Dedifferentiated amniotic fluid mesenchymal stem cell (primary cell): Measurements from ENCODE around the gene CD177.
"Not testable (repeated sequence)": the region's sequence is repeated elsewhere in the genome, so short reads cannot be mapped to it uniquely, and the experiment has no call there.

ENCODE experiments used
- DNase-seq: peaks from one replicate; pipeline ENCODE4 v3.0.0-alpha.2; 2016; ENCODE audit errors: extremely low spot score

Gene CD177

DNA sequence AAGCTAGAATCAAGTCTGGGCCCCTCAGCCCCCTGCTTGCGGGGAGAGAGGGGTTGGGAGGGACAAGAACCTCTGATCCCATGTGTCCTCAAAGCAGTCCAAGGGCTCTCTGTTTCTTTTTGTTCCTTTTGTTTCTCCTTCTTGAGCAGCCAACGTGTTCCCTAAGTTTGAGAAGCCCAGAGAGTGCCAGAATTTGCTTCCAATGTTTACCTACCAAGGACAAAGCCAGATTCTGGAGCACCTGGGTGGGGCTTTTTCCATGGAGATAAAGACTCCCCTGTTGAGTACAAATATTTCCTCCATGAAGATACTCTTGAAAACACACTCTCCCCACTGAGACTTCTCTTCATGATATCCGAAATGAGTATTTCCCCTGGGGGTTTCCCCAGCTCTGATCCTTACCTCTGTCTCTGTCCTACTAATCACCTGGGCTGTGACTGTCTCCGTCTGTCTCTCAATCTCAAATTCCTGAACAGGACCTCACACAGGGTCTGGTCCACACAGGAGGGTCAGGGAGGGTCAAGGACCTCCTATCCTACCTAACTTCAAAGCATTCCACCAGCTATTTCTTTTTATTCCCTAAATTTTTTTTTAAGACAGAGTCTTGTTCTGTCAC is 27.4 kb downstream of the CD177 start:
- DNase-seq: no peak

DNA sequence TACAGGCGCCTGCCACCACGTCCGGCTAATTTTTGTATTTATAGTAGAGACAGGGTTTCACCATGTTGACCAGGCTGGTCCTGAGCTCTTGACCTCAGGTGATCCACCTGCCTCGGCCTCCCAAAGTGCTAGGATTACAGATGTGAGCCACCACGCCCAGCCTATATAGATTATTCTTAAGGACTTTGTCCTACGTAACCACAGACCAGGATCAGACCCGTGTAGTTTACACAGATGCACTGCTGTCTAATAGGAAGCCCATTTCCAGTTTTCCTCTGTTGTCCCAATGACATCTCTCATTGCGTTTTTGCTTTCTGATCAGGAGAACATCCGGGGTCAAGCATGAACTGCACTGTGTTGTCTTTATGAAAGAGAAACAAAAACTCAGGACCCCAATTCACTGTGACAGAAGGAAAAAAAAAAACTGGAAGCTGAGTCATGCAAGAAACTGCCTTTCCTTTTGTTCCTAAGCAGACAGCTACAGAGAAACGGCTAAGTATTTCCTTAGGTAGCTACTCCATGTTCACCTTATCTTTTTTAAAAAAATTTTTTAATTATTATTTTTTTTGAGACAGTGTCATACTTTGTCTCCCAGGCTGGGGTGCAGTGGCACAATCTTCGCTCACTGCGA is 29.2 kb downstream of the CD177 start:
- not testable (repeated sequence) for DNase-seq

DNA sequence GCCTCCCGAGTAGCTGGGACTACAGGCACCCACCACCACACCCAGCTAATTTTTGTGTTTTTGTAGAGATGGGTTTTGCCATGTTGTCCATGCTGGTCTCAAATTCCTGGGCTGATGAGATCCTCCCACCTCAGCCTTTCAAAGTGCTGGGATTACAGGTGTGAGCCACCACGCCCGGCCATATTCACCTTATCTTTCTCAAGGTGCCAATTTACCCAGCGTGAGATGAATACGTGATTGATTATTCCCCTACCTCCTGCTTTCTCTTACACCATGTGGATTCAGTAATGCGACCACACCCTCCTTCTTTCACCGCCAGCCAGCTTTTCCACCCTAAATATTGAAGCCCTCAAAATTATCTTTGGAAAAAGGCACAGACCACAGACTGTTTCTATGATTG is 29.8 kb downstream of the CD177 start:
- not testable (repeated sequence) for DNase-seq

DNA sequence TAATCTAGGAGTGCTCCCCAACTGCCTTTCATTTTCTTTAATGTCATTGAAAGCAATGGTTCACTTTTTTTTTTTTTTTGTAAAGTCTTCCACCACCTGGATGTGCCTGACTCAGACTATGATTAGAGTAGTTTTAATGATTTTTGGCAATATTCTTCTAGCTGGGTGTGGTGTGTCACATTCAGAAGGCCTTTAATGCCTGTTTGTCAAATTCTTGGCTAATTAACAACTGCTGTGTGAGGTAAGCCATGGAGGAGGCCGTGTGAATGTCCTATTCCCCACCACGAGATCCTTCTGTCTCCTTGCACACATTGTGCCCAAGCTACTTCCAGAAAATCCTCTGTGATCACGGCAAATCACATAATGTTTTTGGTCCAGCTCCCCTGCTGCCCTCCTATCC is 30.3 kb downstream of the CD177 start:
- DNase-seq: not testable (repeated sequence)

DNA sequence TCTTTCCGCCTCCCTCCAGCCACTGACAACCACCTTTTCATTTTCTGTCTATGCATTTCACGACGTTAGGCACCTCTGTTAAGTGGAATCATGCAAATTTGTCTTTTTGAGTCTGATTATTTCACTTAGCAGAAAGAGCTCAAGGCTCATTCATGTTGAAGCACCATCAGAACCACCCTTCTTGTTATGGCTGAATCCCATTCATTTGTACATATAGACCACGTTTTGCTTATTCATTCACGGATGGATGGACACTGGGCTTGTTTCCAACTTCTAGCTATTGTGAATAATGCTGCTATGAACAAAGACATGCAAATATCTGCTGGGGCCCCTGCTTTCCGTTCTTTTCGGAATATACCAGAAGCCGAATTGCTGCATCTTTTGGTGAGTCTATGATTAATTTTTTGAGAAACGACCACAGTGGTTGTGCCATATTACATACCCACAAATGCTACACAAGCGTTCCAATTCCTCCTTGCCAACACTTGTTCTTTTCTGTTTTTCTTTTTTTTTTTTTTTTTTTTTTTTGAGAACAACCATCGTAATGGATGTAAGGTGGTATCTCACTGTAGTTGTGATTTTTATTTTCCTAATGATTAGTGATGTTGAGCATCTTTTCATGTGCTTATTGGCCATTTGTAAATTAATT is 37.5 kb downstream of the CD177 start:
- not testable (repeated sequence) for DNase-seq

DNA sequence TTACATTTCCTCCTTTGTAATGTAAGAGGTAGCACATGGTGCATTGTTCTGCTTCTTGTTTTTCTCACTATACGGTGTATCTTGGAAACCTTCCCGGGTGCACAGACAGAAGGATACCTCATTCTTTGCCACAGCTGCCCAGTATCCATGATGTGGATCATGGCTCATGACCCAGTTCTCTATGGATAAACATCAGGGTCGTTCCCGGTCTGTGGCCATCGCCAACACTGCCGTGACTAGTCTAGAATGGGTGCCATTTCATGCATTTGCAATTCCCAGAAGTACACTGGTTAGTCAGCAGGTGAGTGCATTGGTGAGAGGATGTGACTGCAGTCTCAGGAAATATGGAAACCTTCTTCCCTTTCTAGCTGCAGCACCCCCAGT is 38.1 kb downstream of the CD177 start:
- DNase-seq: not testable (repeated sequence)

DNA sequence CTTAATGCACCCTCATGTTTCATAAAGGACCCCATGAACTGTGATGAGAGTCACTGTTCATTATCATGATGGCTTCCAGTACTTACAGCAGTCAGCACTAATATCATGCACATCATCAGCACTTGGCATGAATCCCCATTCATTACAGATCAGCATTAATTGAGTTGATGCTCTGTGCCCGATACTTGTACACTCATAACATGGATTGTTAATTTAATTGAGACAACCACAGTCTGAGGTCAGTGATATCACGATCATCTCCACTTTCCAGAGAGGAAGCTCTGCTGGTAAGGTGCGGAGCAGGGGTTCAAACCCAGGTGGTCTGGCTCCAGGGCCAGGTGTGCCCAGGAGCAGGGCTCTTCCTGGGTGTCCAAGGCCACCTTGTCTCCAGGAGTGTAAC is 40.0 kb downstream of the CD177 start:
- DNase-seq: not testable (repeated sequence)

DNA sequence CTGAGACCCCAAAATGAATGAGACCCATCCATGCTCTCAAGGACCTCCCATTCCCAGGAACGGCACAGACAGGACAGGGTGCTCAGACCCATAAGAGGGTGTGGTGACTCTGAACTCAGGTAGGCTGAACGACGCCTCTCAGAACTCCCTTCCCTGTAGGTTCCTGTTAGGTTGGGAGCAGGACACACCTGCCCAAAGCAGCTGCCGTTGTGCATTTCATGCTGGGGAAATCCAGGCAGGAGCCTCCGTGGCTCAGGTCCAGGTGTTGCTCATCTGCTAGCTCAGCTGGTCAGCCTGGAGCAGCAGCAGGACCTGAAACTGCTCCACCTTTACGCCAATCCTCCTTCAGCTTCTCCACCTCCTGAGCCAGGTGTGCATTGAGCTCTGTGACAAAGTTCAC is 42.1 kb downstream of the CD177 start:
- no peak for DNase-seq

DNA sequence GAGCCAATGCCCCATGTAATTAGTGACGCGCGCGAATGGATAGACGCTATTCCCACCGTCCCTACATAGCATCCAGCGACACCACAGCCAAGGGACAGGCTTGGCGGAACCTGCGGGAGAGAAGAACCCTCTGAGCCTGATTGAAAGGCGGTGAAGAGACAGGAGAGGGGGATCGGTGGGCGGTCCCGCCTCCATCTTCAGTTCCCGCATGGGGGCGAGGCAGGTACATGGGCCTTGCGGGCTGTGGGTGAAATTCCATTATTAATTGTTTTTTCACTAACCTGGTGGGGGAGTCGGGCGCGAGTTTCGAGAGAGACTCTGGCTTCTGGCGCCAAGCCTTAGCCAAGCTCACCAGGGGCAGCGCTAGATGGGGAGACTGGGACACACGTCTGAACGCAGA is 52.8 kb downstream of the CD177 start:
- DNase-seq: no peak

DNA sequence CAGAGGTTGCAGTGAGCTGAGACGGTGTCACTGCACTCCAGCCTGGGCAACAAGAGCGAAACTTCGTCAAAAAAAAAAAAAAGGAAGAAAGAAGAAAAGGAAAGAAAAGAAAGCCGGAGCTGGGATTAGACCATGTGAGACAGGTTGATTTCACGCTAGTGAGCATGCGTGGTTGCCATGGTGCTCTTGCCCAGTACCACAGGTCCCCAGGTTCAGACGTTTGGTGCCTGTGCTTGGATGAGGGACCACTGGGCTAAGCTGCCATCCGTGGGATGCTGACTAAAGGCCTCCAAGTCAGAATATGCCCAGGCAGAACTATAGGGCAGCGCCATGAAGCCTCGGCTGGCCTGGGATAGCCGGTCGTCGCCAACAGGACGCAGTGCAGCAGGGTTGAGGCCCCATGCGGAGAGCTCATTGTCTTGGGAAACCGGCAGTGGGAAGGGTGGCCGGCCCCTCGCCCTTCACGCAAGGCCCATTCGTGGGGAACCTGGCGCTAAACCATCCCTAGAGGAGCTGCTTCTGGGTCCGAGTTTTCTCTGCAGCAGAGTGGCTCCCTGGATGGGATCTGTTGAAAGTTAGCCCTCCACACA is 54.0 kb downstream of the CD177 start:
- DNase-seq: no peak

DNA sequence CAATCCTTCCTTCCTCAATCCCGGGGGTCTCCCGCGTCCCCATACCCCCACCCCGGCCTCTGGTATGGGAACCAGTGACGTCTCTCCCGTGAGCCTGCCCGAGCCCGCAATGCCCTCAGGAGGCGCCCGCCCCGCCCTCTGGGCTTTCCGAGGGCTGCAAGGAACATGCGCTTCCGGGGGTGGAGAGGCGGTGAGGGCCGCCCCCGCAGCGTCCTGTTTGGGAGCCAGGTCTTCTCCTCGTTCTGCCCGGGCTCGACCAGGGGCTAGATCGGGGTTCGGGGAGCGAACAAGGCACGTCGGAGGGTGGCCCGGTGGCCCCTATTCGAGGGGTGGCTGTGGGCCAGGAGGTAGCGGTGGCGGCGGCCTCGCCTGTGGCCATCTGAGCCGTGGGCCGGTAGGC is 54.6 kb downstream of the CD177 start:
- no peak for DNase-seq

DNA sequence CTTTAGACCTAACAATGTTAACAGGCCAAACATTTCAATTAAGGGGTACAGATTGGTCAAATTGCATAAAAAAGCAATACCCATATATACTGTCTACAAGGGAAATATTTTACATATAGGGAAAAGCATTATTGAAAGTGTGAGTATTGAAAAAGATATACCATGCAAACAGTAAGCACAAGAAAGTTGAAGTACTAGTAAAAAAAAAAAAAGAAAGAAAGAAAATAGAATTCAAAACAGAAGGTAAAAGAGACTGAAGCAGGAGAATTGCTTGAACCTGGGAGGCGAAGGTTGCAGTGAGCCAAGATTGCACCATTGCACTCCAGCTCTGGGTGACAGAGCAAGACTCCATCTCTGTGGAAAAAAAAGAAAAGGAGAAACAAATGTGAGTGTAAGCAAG is 55.9 kb downstream of the CD177 start:
- no peak for DNase-seq

DNA sequence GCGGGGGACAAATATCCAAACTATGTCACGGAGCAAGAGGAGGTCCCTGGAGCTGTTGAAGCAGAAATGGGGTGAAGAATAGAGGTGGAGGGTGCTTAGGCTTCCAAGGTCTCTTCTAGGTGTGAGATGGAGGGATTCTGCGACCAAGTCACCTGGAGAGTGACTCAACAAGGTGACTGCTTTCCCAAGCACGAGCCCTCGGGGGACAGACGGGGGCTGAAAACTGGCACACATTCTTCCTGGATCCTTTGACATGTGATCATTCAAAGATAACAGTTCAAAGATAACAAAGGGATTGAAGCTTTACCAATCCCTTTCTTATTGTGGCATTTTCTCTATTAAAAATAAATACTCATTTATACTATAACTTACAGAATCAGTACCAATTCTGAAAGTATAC is 59.0 kb downstream of the CD177 start:
- no peak for DNase-seq
